Fibroblast of lung (primary cell): ENCODE data around the gene SOAT1. TPM values are rescaled to one million over a fixed set of nuclear protein-coding genes. Genes with fewer than 3 reads are reported as not detected.

ENCODE experiments used
- DNase-seq, 2 donors: peaks; one replicate each; pipeline versions ENCODE4 v3.0.0 to v3.0.0-alpha.2; 2010; ENCODE audit warnings: low read depth in 2 of 2
- H2AFZ ChIP-seq: 2 replicates; pipeline ENCODE4 v1.5.1; 2012; ENCODE audit warnings: low read length, control low read depth, inconsistent platforms
- H3K27ac ChIP-seq: 2 replicates; pipeline ENCODE4 v1.5.1; 2011; ENCODE audit warnings: low read length, control low read depth; ENCODE audit not compliant: insufficient read depth
- H3K27me3 ChIP-seq: 2 replicates; pipeline ENCODE4 v1.5.1; 2011; ENCODE audit warnings: mild to moderate bottlenecking, low read length; ENCODE audit not compliant: control insufficient read depth, insufficient read depth
- H3K36me3 ChIP-seq: 2 replicates; pipeline ENCODE4 v1.5.1; 2011; ENCODE audit warnings: low read length; ENCODE audit not compliant: control insufficient read depth, insufficient read depth
- H3K4me1 ChIP-seq: 2 replicates; pipeline ENCODE4 v1.5.1; 2011; ENCODE audit warnings: low read length; ENCODE audit not compliant: control insufficient read depth, insufficient read depth; ENCODE audit errors: extremely low read depth
- H3K4me2 ChIP-seq: 2 replicates; pipeline ENCODE4 v1.5.1; 2011; ENCODE audit warnings: low read length, control low read depth; ENCODE audit not compliant: insufficient read depth; ENCODE audit errors: extremely low read depth
- H3K4me3 ChIP-seq, 4 experiments: fragments of 200-600 bp in 1 of 4; sonication (generic) in 1 of 4; replicated peaks in 1 of 4; 2 replicates each; pipeline ENCODE4 v1.5.1; 2011 to 2016; ENCODE audit warnings: low read length in 4 of 4, low read depth in 3 of 4, mild to moderate bottlenecking in 3 of 4, control low read depth in 2 of 4, inconsistent platforms in 1 of 4, mixed read lengths in 1 of 4; ENCODE audit not compliant: insufficient read depth in 1 of 4; ENCODE audit errors: control extremely low read depth in 1 of 4
- H3K79me2 ChIP-seq: 2 replicates; pipeline ENCODE4 v1.5.1; 2012; ENCODE audit warnings: mild to moderate bottlenecking, low read length, inconsistent platforms; ENCODE audit not compliant: control insufficient read depth, insufficient read depth
- H3K9ac ChIP-seq: 2 replicates; pipeline ENCODE4 v1.5.1; 2011; ENCODE audit warnings: mild to moderate bottlenecking, low read length, control low read depth; ENCODE audit not compliant: insufficient read depth
- H3K9me3 ChIP-seq: 2 replicates; pipeline ENCODE4 v1.5.1; 2012; ENCODE audit warnings: low read depth, low read length; ENCODE audit not compliant: control insufficient read depth, insufficient read depth
- H4K20me1 ChIP-seq: 2 replicates; pipeline ENCODE4 v1.5.1; 2011; ENCODE audit warnings: low read length; ENCODE audit not compliant: control insufficient read depth, insufficient read depth; ENCODE audit errors: extremely low read depth
- CTCF ChIP-seq, 2 donors: IDR thresholded peaks in 1 of 2; conservative IDR thresholded peaks in 1 of 2; 1 replicate in 1 of 2; 2 replicates in 1 of 2; pipeline ENCODE4 v1.5.1; 2011 to 2012; ENCODE audit warnings: low read length in 2 of 2, control low read depth in 1 of 2, inconsistent platforms in 1 of 2, low read depth in 1 of 2, mild to moderate bottlenecking in 1 of 2
- EZH2 ChIP-seq: IDR thresholded peaks from 2 replicates; pipeline ENCODE4 v1.5.1; 2012; ENCODE audit warnings: low read length, control low read depth, mild to moderate bottlenecking; ENCODE audit errors: missing control alignments
- polyA plus RNA-seq, 2 donors: library from polyadenylated mRNA; depleted of rRNA in 1 of 2; stranded (reverse) in 1 of 2; unstranded in 1 of 2; fragments of >200 nt; gene quantifications; 2 replicates each; pipeline ENCODE4 v1.2.1, GENCODE V29; 2011 to 2012; ENCODE audit warnings: missing spikeins in 1 of 2
- total RNA-seq: library from RNA; depleted of rRNA; stranded (reverse); fragments of >200 nt; gene quantifications from 2 replicates; pipeline ENCODE4 v1.2.1, GENCODE V29; 2014

Gene SOAT1
- total and polyA plus RNA-seq, 2 donors (not counting 1 experiment from before 2014, with no cell fraction given) = 50.5 to 64.1 TPM

GRCh38 chr1:179376223-179376622 is 82.6 kb downstream of the SOAT1 start:
- H3K4me2 ChIP-seq = no peak overlapping the region
- H3K79me2 ChIP-seq = no peaks in the 10 kb centered on the region
- H3K4me1 ChIP-seq = no peaks in the 10 kb centered on the region
- H3K36me3 ChIP-seq = no peaks in the 10 kb centered on the region
- H3K9me3 ChIP-seq = no peaks in the 10 kb centered on the region
- no peaks in the 10 kb centered on the region for H4K20me1 ChIP-seq
- H3K27me3 ChIP-seq = no peaks in the 10 kb centered on the region
- TF ChIP-seq CTCF (conservative IDR thresholded peaks at IDR 0.05 in 1 of 2, IDR thresholded peaks at IDR 0.05 in 1 of 2; ENCODE audit: low read depth in 1 of 2, low read length in 2 of 2) = no peak
- TF ChIP-seq EZH2 = no peak
- H2AFZ ChIP-seq = no peak overlapping the region
- H3K4me3 ChIP-seq = no peak overlapping the region
- no peak overlapping the region for H3K9ac ChIP-seq
- DNase-seq = no peak
- H3K27ac ChIP-seq = no peak overlapping the region

GRCh38 chr1:179380299-179380698 is 86.7 kb downstream of the SOAT1 start:
- H3K27ac ChIP-seq = no peak overlapping the region
- H4K20me1 ChIP-seq = no peaks in the 10 kb centered on the region
- no peak for TF ChIP-seq CTCF (conservative IDR thresholded peaks at IDR 0.05 in 1 of 2, IDR thresholded peaks at IDR 0.05 in 1 of 2; ENCODE audit: low read depth in 1 of 2, low read length in 2 of 2)
- no peak for TF ChIP-seq EZH2
- H3K4me2 ChIP-seq = no peak overlapping the region
- H3K9me3 ChIP-seq = no peaks in the 10 kb centered on the region
- H3K27me3 ChIP-seq = no peaks in the 10 kb centered on the region
- no peak overlapping the region for H2AFZ ChIP-seq
- DNase-seq = no peak
- no peaks in the 10 kb centered on the region for H3K4me1 ChIP-seq
- no peak overlapping the region for H3K9ac ChIP-seq
- H3K36me3 ChIP-seq = no peaks in the 10 kb centered on the region
- H3K79me2 ChIP-seq = no peaks in the 10 kb centered on the region
- no peak overlapping the region for H3K4me3 ChIP-seq

GRCh38 chr1:179384027-179384426 is 90.4 kb downstream of the SOAT1 start:
- Histone ChIP-seq H3K4me3 (no peak overlapping the region), H3K27me3 (no peaks in the 10 kb centered on the region), H3K4me1 (no peaks in the 10 kb centered on the region), H3K9me3 (no peaks in the 10 kb centered on the region), H3K36me3 (no peaks in the 10 kb centered on the region), H2AFZ (no peak overlapping the region), H3K27ac (no peak overlapping the region), H3K4me2 (no peak overlapping the region), H3K79me2 (no peaks in the 10 kb centered on the region), H3K9ac (no peak overlapping the region), H4K20me1 (no peaks in the 10 kb centered on the region)
- TF ChIP-seq EZH2 (no peak), CTCF (conservative IDR thresholded peaks at IDR 0.05 in 1 of 2, IDR thresholded peaks at IDR 0.05 in 1 of 2; ENCODE audit: low read depth in 1 of 2, low read length in 2 of 2) (no peak)
- DNase-seq = no peak
